H1 (cell line): Measurements from ENCODE around the gene GALNT2. TPM values are rescaled to one million over a fixed set of nuclear protein-coding genes. Genes with fewer than 3 reads are reported as not detected.

ENCODE experiments used
- CTCF ChIA-PET: fragments of 300-600 bp; sonication (Branson Sonifier 250); formaldehyde crosslinking; loops from one replicate; lab custom pipeline; 2021; ENCODE audit not compliant: partially characterized antibody; lab: Charles Lee
- POLR2A ChIA-PET: fragments of 300-600 bp; sonication (Branson Sonifier 250); formaldehyde crosslinking; loops from one replicate; lab custom pipeline; 2021; ENCODE audit warnings: inconsistent platforms; ENCODE audit not compliant: partially characterized antibody; lab: Charles Lee
- DNase-seq, 2 experiments: peaks; one replicate each; pipeline versions ENCODE4 v3.0.0 to v3.0.0-alpha.2; 2010 to 2022; ENCODE audit warnings: low spot score in 2 of 2, low read depth in 1 of 2, mixed read lengths in 1 of 2
- FAIRE-seq: peaks from 2 replicates; lab custom pipeline; 2011; peaks lifted over from hg19 to GRCh38; lab: Jason Lieb, UNC
- H2AFZ ChIP-seq: 2 replicates; pipeline ENCODE4 v1.8.1; 2012; ENCODE audit warnings: low read length, inconsistent platforms
- H2AK5ac ChIP-seq: 2 replicates; pipeline ENCODE4 v1.6.1; 2013; ENCODE audit warnings: low read depth, low read length
- H2BK120ac ChIP-seq: replicated peaks from 2 replicates; pipeline ENCODE3; 2013; ENCODE audit warnings: low read depth, low read length, inconsistent platforms
- H2BK12ac ChIP-seq: 2 replicates; pipeline ENCODE4 v1.6.1; 2013; ENCODE audit warnings: low read depth, low read length
- H2BK15ac ChIP-seq: 2 replicates; pipeline ENCODE4 v1.6.1; 2013; ENCODE audit warnings: low read length
- H2BK20ac ChIP-seq: 2 replicates; pipeline ENCODE4 v1.6.1; 2013; ENCODE audit warnings: low read length
- H2BK5ac ChIP-seq: 2 replicates; pipeline ENCODE4 v1.6.1; 2013; ENCODE audit warnings: low read depth, low read length
- H3K14ac ChIP-seq: 2 replicates; pipeline ENCODE4 v1.6.1; 2013; ENCODE audit warnings: inconsistent platforms; ENCODE audit not compliant: insufficient read length
- H3K18ac ChIP-seq: 2 replicates; pipeline ENCODE4 v1.6.1; 2013; ENCODE audit warnings: low read length; ENCODE audit errors: extremely low read depth
- H3K23ac ChIP-seq: 2 replicates; pipeline ENCODE4 v1.6.1; 2013; ENCODE audit warnings: inconsistent platforms; ENCODE audit not compliant: insufficient read length
- H3K23me2 ChIP-seq: 2 replicates; pipeline ENCODE4 v1.6.1; 2013; ENCODE audit warnings: low read depth, low read length
- H3K27ac ChIP-seq: 2 replicates; pipeline ENCODE4 v1.6.1; 2011; ENCODE audit warnings: low read depth, low read length, inconsistent platforms
- H3K27me3 ChIP-seq, 4 experiments: replicated peaks in 1 of 4; 1 replicate in 1 of 4; 2 replicates in 3 of 4; pipeline versions ENCODE4 v1.6.1 to v1.8.1; 2011 to 2013; ENCODE audit warnings: low read length in 3 of 4, mild to moderate bottlenecking in 3 of 4, inconsistent platforms in 2 of 4, mixed read lengths in 2 of 4, moderate library complexity in 1 of 4; ENCODE audit not compliant: control insufficient read depth in 3 of 4, insufficient read depth in 3 of 4; ENCODE audit errors: extremely low read depth in 1 of 4
- H3K36me3 ChIP-seq, 4 experiments: 2 replicates each; pipeline versions ENCODE4 v1.6.1 to v1.8.1; 2011 to 2013; ENCODE audit warnings: mild to moderate bottlenecking in 4 of 4, low read length in 3 of 4, moderate library complexity in 2 of 4, control low read depth in 1 of 4, inconsistent platforms in 1 of 4; ENCODE audit not compliant: insufficient read depth in 4 of 4, control insufficient read depth in 2 of 4
- H3K4ac ChIP-seq: replicated peaks from 2 replicates; pipeline ENCODE3; 2013; ENCODE audit warnings: low read length, low read depth, mixed read lengths, inconsistent platforms; ENCODE audit not compliant: insufficient read length
- H3K4me1 ChIP-seq, 4 experiments: replicated peaks in 1 of 4; 1 replicate in 1 of 4; 2 replicates in 3 of 4; pipeline versions ENCODE4 v1.6.1 to v1.8.1; 2011 to 2013; ENCODE audit warnings: low read length in 3 of 4, inconsistent platforms in 2 of 4, mixed read lengths in 1 of 4; ENCODE audit not compliant: insufficient read depth in 4 of 4, control insufficient read depth in 3 of 4
- H3K4me2 ChIP-seq, 2 experiments: 2 replicates each; pipeline versions ENCODE4 v1.6.1 to v1.8.1; 2011 to 2013; ENCODE audit warnings: low read depth in 2 of 2, low read length in 2 of 2, control low read depth in 1 of 2, inconsistent platforms in 1 of 2, mild to moderate bottlenecking in 1 of 2; ENCODE audit not compliant: insufficient read depth in 1 of 2
- H3K4me3 ChIP-seq, 4 experiments: fragments of 200-600, 300-600 bp in 1 of 4; sonication (generic), shearing (Covaris generic), sonication (Bioruptor Twin) in 1 of 4; 2 replicates each; pipeline versions ENCODE4 v1.5.1 to v1.8.1; 2011 to 2016; ENCODE audit warnings: low read length in 4 of 4, low read depth in 3 of 4, control low read depth in 2 of 4, inconsistent platforms in 2 of 4, mild to moderate bottlenecking in 2 of 4, mixed read lengths in 1 of 4, moderate library complexity in 1 of 4; ENCODE audit not compliant: insufficient read depth in 2 of 4; ENCODE audit errors: extremely low read depth in 1 of 4
- H3K56ac ChIP-seq: replicated peaks from 2 replicates; pipeline ENCODE3; 2013; ENCODE audit warnings: low read depth, mild to moderate bottlenecking, mixed read lengths, low read length, inconsistent platforms; ENCODE audit not compliant: insufficient read length
- H3K79me1 ChIP-seq: 2 replicates; pipeline ENCODE4 v1.6.1; 2013; ENCODE audit warnings: low read depth, low read length, control low read depth
- H3K79me2 ChIP-seq, 2 experiments: 2 replicates each; pipeline versions ENCODE4 v1.6.1 to v1.8.1; 2012 to 2013; ENCODE audit warnings: low read length in 2 of 2, mild to moderate bottlenecking in 2 of 2, inconsistent platforms in 1 of 2; ENCODE audit not compliant: insufficient read depth in 2 of 2, control insufficient read depth in 1 of 2
- H3K9ac ChIP-seq, 4 experiments: replicated peaks in 1 of 4; 1 replicate in 1 of 4; 2 replicates in 3 of 4; pipeline versions ENCODE4 v1.6.1 to v1.8.1; 2011 to 2013; ENCODE audit warnings: low read depth in 3 of 4, low read length in 3 of 4, control low read depth in 2 of 4, mild to moderate bottlenecking in 2 of 4, moderate library complexity in 2 of 4, inconsistent platforms in 1 of 4; ENCODE audit errors: extremely low read depth in 1 of 4
- H3K9me3 ChIP-seq, 2 experiments: 2 replicates each; pipeline versions ENCODE4 v1.6.1 to v1.8.1; 2012 to 2013; ENCODE audit warnings: mild to moderate bottlenecking in 2 of 2, moderate library complexity in 2 of 2, control low read depth in 1 of 2, inconsistent platforms in 1 of 2, low read depth in 1 of 2, low read length in 1 of 2, mixed read lengths in 1 of 2; ENCODE audit not compliant: insufficient read depth in 2 of 2
- H4K20me1 ChIP-seq, 2 experiments: replicated peaks in 1 of 2; 2 replicates each; pipeline versions ENCODE3 to v1.8.1; 2011 to 2013; ENCODE audit warnings: inconsistent platforms in 2 of 2, low read length in 2 of 2, mild to moderate bottlenecking in 1 of 2; ENCODE audit not compliant: insufficient read depth in 2 of 2, control insufficient read depth in 1 of 2
- H4K5ac ChIP-seq: 2 replicates; pipeline ENCODE4 v1.6.1; 2013; ENCODE audit warnings: low read length, low read depth, mixed read lengths, inconsistent platforms; ENCODE audit not compliant: insufficient read length
- H4K8ac ChIP-seq: 2 replicates; pipeline ENCODE4 v1.8.0; 2013; ENCODE audit warnings: mild to moderate bottlenecking, moderate library complexity, low read length, inconsistent platforms; ENCODE audit not compliant: insufficient read depth; ENCODE audit errors: extremely low read depth
- H4K91ac ChIP-seq: replicated peaks from 2 replicates; pipeline ENCODE3; 2013; ENCODE audit warnings: low read length, mixed read lengths, inconsistent platforms; ENCODE audit not compliant: insufficient read length
- BCL11A ChIP-seq, 2 experiments: IDR thresholded peaks; one replicate each; pipeline ENCODE4 v1.6.1; 2011; ENCODE audit warnings: low read depth in 2 of 2, low read length in 2 of 2, mild to moderate bottlenecking in 2 of 2
- CBX8 ChIP-seq: fragments of 300-800, 300-1000 bp; sonication (generic); IDR thresholded peaks from 2 replicates; pipeline ENCODE4 v1.7.1; 2016; ENCODE audit warnings: low read depth, low read length, borderline replicate concordance
- TAF7 ChIP-seq: optimal IDR thresholded peaks from 2 replicates; pipeline ENCODE3; 2011; ENCODE audit warnings: low read depth, mild to moderate bottlenecking, inconsistent platforms, low read length, moderate library complexity, borderline replicate concordance
- WGBS, 2 experiments: shearing (Covaris generic) in 1 of 2; methylation state at CpG; one replicate each; pipeline versions ENCODE4 v1.1.6 to v1.1.7; 2013 to 2015; ENCODE audit warnings: low lambda C conversion rate in 2 of 2, mixed read lengths in 2 of 2, inconsistent platforms in 1 of 2, low coverage in 1 of 2, missing lambda C conversion rate in 1 of 2; ENCODE audit not compliant: insufficient replicate concordance in 2 of 2, insufficient coverage in 1 of 2, insufficient read length in 1 of 2; ENCODE audit errors: extremely low coverage in 1 of 2, missing lambda C conversion rate in 1 of 2; 5-methylcytosine and 5-hydroxymethylcytosine counted together
- polyA plus RNA-seq, 7 experiments: library from polyadenylated mRNA; depleted of rRNA in 3 of 7; stranded (reverse) in 5 of 7; unstranded in 2 of 7; fragments of >200 nt in 5 of 7; fragments of 200-250 nt in 2 of 7; gene quantifications; 1 replicate in 5 of 7; 2 replicates in 1 of 7; 4 replicates in 1 of 7; pipeline versions ENCODE4 v1.2.1 to v1.2.3, GENCODE V29; 2011 to 2013; ENCODE audit warnings: missing spikeins in 2 of 7, mixed read lengths in 2 of 7
- total RNA-seq: library from RNA; stranded (reverse); fragmentation: NEBNext Ultra II Directional; extraction: Animal tissue kit (Norgen Biotek cat#: 25700); gene quantifications from 2 replicates; pipeline ENCODE4 v1.2.1, GENCODE V29; 2021

Gene GALNT2
- total and polyA plus RNA-seq, 2 of the 8 experiments (the other 6 are each of a cell fraction or from before 2014, with no cell fraction given), result 34.5 to 75.3 TPM

- H4K91ac ChIP-seq, result no peak overlapping the region
- DNase-seq, result no peak
- no peaks in the 10 kb centered on the region for H3K36me3 ChIP-seq
- no peaks in the 10 kb centered on the region for H3K79me2 ChIP-seq
- no peak overlapping the region for H2BK15ac ChIP-seq
- H3K56ac ChIP-seq, result no peak overlapping the region
- H3K14ac ChIP-seq, result no peak overlapping the region
- CTCF ChIA-PET, result interaction anchor here (0.8 to 1.3 kb wide), 4 partner anchors 22 to 224 kb away, joined by 3 read pairs; no protein-coding TSS in a partner anchor
- H3K79me1 ChIP-seq, result no peaks in the 10 kb centered on the region
- no peak overlapping the region for H3K23ac ChIP-seq
- no peak overlapping the region for H3K9ac ChIP-seq
- 87% methylated on average over 6 of the region's 6 CpGs; no CpG with 5 or more reads in 1 of the 2 experiments for WGBS, 2 experiments
- no peak for TF ChIP-seq BCL11A (IDR thresholded peaks at IDR 0.05; ENCODE audit: low read depth in 2 of 2, low read length in 2 of 2)
- TF ChIP-seq CBX8, result no peak
- no peak for TF ChIP-seq TAF7
- no peak overlapping the region for H4K8ac ChIP-seq
- H2BK12ac ChIP-seq, result no peak overlapping the region
- no peak overlapping the region for H2AFZ ChIP-seq
- FAIRE-seq, result no peak
- POLR2A ChIA-PET, result no interaction called here
- H3K18ac ChIP-seq, result no peak overlapping the region
- no peaks in the 10 kb centered on the region for H4K20me1 ChIP-seq
- H2AK5ac ChIP-seq, result no peak overlapping the region
- no peaks in the 10 kb centered on the region for H3K9me3 ChIP-seq
- no peak overlapping the region for H4K5ac ChIP-seq
- H3K23me2 ChIP-seq, result no peaks in the 10 kb centered on the region
- no peak overlapping the region for H3K4me2 ChIP-seq
- H3K27me3 ChIP-seq, result no peaks in the 10 kb centered on the region
- H3K4me1 ChIP-seq, result no peaks in the 10 kb centered on the region
- no peak overlapping the region for H2BK20ac ChIP-seq
- no peak overlapping the region for H3K4me3 ChIP-seq
- H3K4ac ChIP-seq, result no peak overlapping the region
- H3K27ac ChIP-seq, result no peak overlapping the region
- no peak overlapping the region for H2BK5ac ChIP-seq
- no peak overlapping the region for H2BK120ac ChIP-seq
These were observed 236.8 kb downstream of the GALNT2 start for GRCh38 chr1:230303822-230304221.
